Upper lobe of left lung (tissue), 4 donors: ENCODE data around the gene PPP5C.

ENCODE experiments used
- CTCF ChIP-seq, 6 experiments: fragments of 450-650 bp in 4 of 6; fragments of 200-600 bp in 2 of 6; sonication (generic) in 2 of 6; IDR thresholded peaks; one replicate each; pipeline ENCODE4 v1.5.1; 2016 to 2019; ENCODE audit warnings: antibody characterized with exemption in 6 of 6
- EP300 ChIP-seq, 4 donors: sonication (generic); formaldehyde crosslinking; IDR thresholded peaks; one replicate each; pipeline ENCODE4 v1.5.1; 2017; ENCODE audit warnings: antibody characterized with exemption in 4 of 4, control low read depth in 2 of 4
- POLR2A ChIP-seq, 4 donors: fragments of 450-650 bp; IDR thresholded peaks; one replicate each; pipeline ENCODE4 v1.5.1; 2016 to 2017; ENCODE audit warnings: antibody characterized with exemption in 4 of 4, mild to moderate bottlenecking in 2 of 4

GRCh38 chr19:46356149-46357055, 9.5 kb downstream of the PPP5C start:
- TF ChIP-seq CTCF (IDR thresholded peaks at IDR 0.05) (no peak), EP300 (IDR thresholded peaks at IDR 0.05) (no peak), POLR2A (IDR thresholded peaks at IDR 0.05) (no peak)
